HepG2 (cell line): ENCODE data around the gene FEM1B. TPM values are rescaled to one million over a fixed set of nuclear protein-coding genes. Genes with fewer than 3 reads are reported as not detected.
A peak's percentile ranks its signal among the peaks of the same experiment; 100 is the strongest.

Source experiments
- CAMTA2 ChIP-seq: sonication (generic); formaldehyde crosslinking; IDR thresholded peaks from 2 replicates; pipeline ENCODE4 v1.4.0; 2020; ENCODE audit warnings: mild to moderate bottlenecking, missing genetic modification reagents, borderline replicate concordance
- CCDC6 ChIP-seq: sonication (generic); formaldehyde crosslinking; IDR thresholded peaks from 2 replicates; pipeline ENCODE4 v1.8.1; 2022; ENCODE audit warnings: mild to moderate bottlenecking, missing genetic modification reagents, moderate library complexity
- FOSL1 ChIP-seq: sonication (generic); formaldehyde crosslinking; IDR thresholded peaks from 2 replicates; pipeline ENCODE4 v1.9.0; 2021; ENCODE audit warnings: missing genetic modification reagents, borderline replicate concordance
- GABPB1 ChIP-seq: IDR thresholded peaks from 2 replicates; pipeline ENCODE4 v1.6.1; 2016; ENCODE audit warnings: mild to moderate bottlenecking, missing genetic modification reagents, moderate library complexity, missing compliant biosample characterization
- HHEX ChIP-seq: IDR thresholded peaks from 2 replicates; pipeline ENCODE4 v1.6.1; 2016; ENCODE audit warnings: control low read depth
- HIC2 ChIP-seq: sonication (generic); formaldehyde crosslinking; IDR thresholded peaks from 2 replicates; pipeline ENCODE4 v1.9.0; 2022; ENCODE audit warnings: low read depth, missing genetic modification reagents
- LCORL ChIP-seq, 2 experiments: fragments of 450-650 bp in 1 of 2; sonication (generic) in 1 of 2; formaldehyde crosslinking in 1 of 2; IDR thresholded peaks; 2 replicates each; pipeline versions ENCODE4 v1.5.0 to v1.6.1; 2017 to 2020; ENCODE audit warnings: antibody characterized with exemption in 1 of 2, missing genetic modification reagents in 1 of 2
- MAFK ChIP-seq, 2 experiments: IDR thresholded peaks in 1 of 2; conservative IDR thresholded peaks in 1 of 2; 2 replicates each; pipeline ENCODE4 v1.6.1; 2011; ENCODE audit warnings: improper control_type of control experiment in 2 of 2, low read length in 2 of 2
- MBNL3 ChIP-seq: fragments of 250-450 bp; sonication (Bioruptor Pico); conservative IDR thresholded peaks from 2 replicates; pipeline ENCODE4 v1.8.0; 2022; ENCODE audit warnings: mild to moderate bottlenecking, inconsistent platforms
- MEIS2 ChIP-seq: sonication (generic); formaldehyde crosslinking; IDR thresholded peaks from 2 replicates; pipeline ENCODE4 v1.9.0; 2021; ENCODE audit warnings: mild to moderate bottlenecking, missing genetic modification reagents
- MIXL1 ChIP-seq: IDR thresholded peaks from 2 replicates; pipeline ENCODE4 v1.6.1; 2016
- PAXIP1 ChIP-seq: sonication (generic); formaldehyde crosslinking; conservative IDR thresholded peaks from 2 replicates; pipeline ENCODE4 v1.4.0; 2020; ENCODE audit warnings: mild to moderate bottlenecking, missing genetic modification reagents, moderate library complexity
- POLR2G ChIP-seq: fragments of 200-400 bp; formaldehyde crosslinking; IDR thresholded peaks from 2 replicates; pipeline ENCODE4 v1.6.1; 2018; ENCODE audit warnings: mild to moderate bottlenecking, low read depth, low read length, moderate library complexity
- REXO4 ChIP-seq: sonication (generic); formaldehyde crosslinking; IDR thresholded peaks from 2 replicates; pipeline ENCODE4 v1.8.0; 2022; ENCODE audit warnings: missing genetic modification reagents, mild to moderate bottlenecking, borderline replicate concordance
- STAT6 ChIP-seq: sonication (generic); formaldehyde crosslinking; IDR thresholded peaks from 2 replicates; pipeline ENCODE4 v1.4.0; 2020; ENCODE audit warnings: missing genetic modification reagents, mild to moderate bottlenecking, borderline replicate concordance
- ZBTB20 ChIP-seq: sonication (generic); formaldehyde crosslinking; IDR thresholded peaks from 2 replicates; pipeline ENCODE4 v1.8.1; 2023; ENCODE audit warnings: missing genetic modification reagents, low read depth, mild to moderate bottlenecking, borderline replicate concordance
- ZNF12 ChIP-seq: sonication (generic); formaldehyde crosslinking; IDR thresholded peaks from 2 replicates; pipeline ENCODE4 v1.5.0; 2020; ENCODE audit warnings: missing genetic modification reagents
- ZNF180 ChIP-seq: sonication (generic); formaldehyde crosslinking; IDR thresholded peaks from 2 replicates; pipeline ENCODE4 v1.4.0; 2020; ENCODE audit warnings: low read depth, missing genetic modification reagents, borderline replicate concordance
- ZNF20 ChIP-seq: sonication (generic); formaldehyde crosslinking; IDR thresholded peaks from 2 replicates; pipeline ENCODE4 v1.4.0; 2020; ENCODE audit warnings: mild to moderate bottlenecking, moderate library complexity, missing genetic modification reagents
- ZNF615 ChIP-seq: sonication (generic); formaldehyde crosslinking; IDR thresholded peaks from 2 replicates; pipeline ENCODE4 v1.5.0; 2020; ENCODE audit warnings: mild to moderate bottlenecking, missing genetic modification reagents, borderline replicate concordance
- ZNF619 ChIP-seq: sonication (generic); formaldehyde crosslinking; IDR thresholded peaks from 2 replicates; pipeline ENCODE4 v1.4.0; 2020; ENCODE audit warnings: mild to moderate bottlenecking, missing genetic modification reagents
- ZNF841 ChIP-seq: sonication (generic); formaldehyde crosslinking; IDR thresholded peaks from 2 replicates; pipeline ENCODE4 v1.8.1; 2023; ENCODE audit warnings: missing genetic modification reagents, borderline replicate concordance
- ZSCAN22 ChIP-seq: sonication (generic); formaldehyde crosslinking; IDR thresholded peaks from 2 replicates; pipeline ENCODE4 v1.4.0; 2020; ENCODE audit warnings: mild to moderate bottlenecking, missing genetic modification reagents
- polyA plus RNA-seq, 8 experiments: library from polyadenylated mRNA; depleted of rRNA in 3 of 8; stranded (reverse) in 7 of 8; unstranded in 1 of 8; fragments of >200 nt; fragmentation: Illumina TruSeq in 4 of 8; extraction: Trizol in 4 of 8; gene quantifications; 2 replicates each; pipeline versions ENCODE4 v1.2.1 to v1.2.3, GENCODE V29; 2011 to 2016; ENCODE audit warnings: low read depth in 4 of 8, missing spikeins in 1 of 8, mixed read lengths in 1 of 8; ENCODE audit not compliant: insufficient read depth in 1 of 8
- total RNA-seq, 5 experiments: library from RNA; depleted of rRNA; stranded (reverse); fragments of >200 nt; fragmentation: Illumina TruSeq; extraction: Trizol; gene quantifications; 2 replicates each; pipeline ENCODE4 v1.2.3, GENCODE V29; 2016; ENCODE audit warnings: low read depth in 1 of 5

Gene FEM1B
- total and polyA plus RNA-seq, 2 of the 13 experiments (the other 11 are each of a cell fraction or from before 2014, with no cell fraction given), result 38.1 to 40.0 TPM

- TF ChIP-seq REXO4 (no peak), GABPB1 (CRISPR knock-in tag) (no peak), ZNF20 (CRISPR knock-in tag) (no peak), ZSCAN22 (CRISPR knock-in tag) (no peak), MIXL1 (peak; percentile 56; the same call in 1 of the 2 replicates), ZNF615 (CRISPR knock-in tag) (no peak), HHEX (CRISPR knock-in tag) (no peak), ZBTB20 (CRISPR knock-in tag) (no peak), ZNF841 (no peak), ZNF12 (CRISPR knock-in tag) (no peak; the same call in 1 of the 2 replicates), ZNF619 (CRISPR knock-in tag) (no peak), LCORL (IDR thresholded peaks at IDR 0.05) (no peak), LCORL (CRISPR knock-in tag; IDR thresholded peaks at IDR 0.05) (peak; percentile 70; the same call in 1 of the 2 replicates), MEIS2 (no peak), PAXIP1 (CRISPR knock-in tag) (0 out of 2 replicates have a peak, but pooled peaks have one; percentile 18), FOSL1 (CRISPR knock-in tag) (no peak), CAMTA2 (CRISPR knock-in tag) (no peak), POLR2G (no peak), MBNL3 (CRISPR knock-in tag) (no peak), STAT6 (CRISPR knock-in tag) (no peak), HIC2 (CRISPR knock-in tag) (no peak), CCDC6 (CRISPR knock-in tag) (no peak), ZNF180 (CRISPR knock-in tag) (no peak), MAFK (conservative IDR thresholded peaks at IDR 0.05 in 1 of 2, IDR thresholded peaks at IDR 0.05 in 1 of 2; ENCODE audit: low read length in 2 of 2) (peak; percentile 57 to 82)
Observed at GRCh38 chr15:68285259-68285980, 7.9 kb downstream of the FEM1B start (continued).
